SK-N-SH (cell line): ENCODE data around the gene CKB. TPM values are rescaled to one million over a fixed set of nuclear protein-coding genes. Genes with fewer than 3 reads are reported as not detected.
A peak's percentile ranks its signal among the peaks of the same experiment; 100 is the strongest.

Source experiments
- CTCF ChIA-PET: fragments of 300-600, 350-600 bp; formaldehyde crosslinking; extraction: SDS; loops from one replicate; lab custom pipeline; 2021; lab: Yijun Ruan, JAX
- POLR2A ChIA-PET: fragments of 350-600 bp; sonication (Branson Sonifier 250); formaldehyde crosslinking; extraction: SDS; loops from one replicate; lab custom pipeline; 2020; ENCODE audit warnings: antibody characterized with exemption, inconsistent platforms; lab: Yijun Ruan, JAX
- DNase-seq: peaks from one replicate; pipeline ENCODE4 v3.0.0; 2012
- H2AFZ ChIP-seq: fragments of 200-600 bp; sonication (generic); 2 replicates; pipeline ENCODE4 v1.8.1; 2016; ENCODE audit warnings: antibody characterized with exemption, mild to moderate bottlenecking, low read depth
- H3F3A ChIP-seq: fragments of 200-600 bp; sonication (generic); replicated peaks from 2 replicates; pipeline ENCODE3; 2016; ENCODE audit warnings: antibody characterized with exemption, mild to moderate bottlenecking; ENCODE audit not compliant: insufficient read depth
- H3K27ac ChIP-seq, 2 experiments: fragments of 200-500 bp in 1 of 2; fragments of 200-600 bp in 1 of 2; sonication (Bioruptor generic) in 1 of 2; sonication (generic), shearing (Covaris generic) in 1 of 2; 2 replicates each; pipeline versions ENCODE4 v1.5.1 to v1.6.1; 2014 to 2016; ENCODE audit warnings: low read depth in 2 of 2, inconsistent platforms in 1 of 2, low read length in 1 of 2, mild to moderate bottlenecking in 1 of 2, mixed read lengths in 1 of 2
- H3K27me3 ChIP-seq: fragments of 200-600 bp; sonication (generic), shearing (Covaris generic); 2 replicates; pipeline ENCODE4 v1.6.1; 2016; ENCODE audit warnings: mixed run types; ENCODE audit not compliant: insufficient read depth
- H3K36me3 ChIP-seq, 2 experiments: fragments of 200-500 bp in 1 of 2; fragments of 200-600 bp in 1 of 2; sonication (Bioruptor generic) in 1 of 2; sonication (generic) in 1 of 2; replicated peaks in 1 of 2; 2 replicates each; pipeline versions ENCODE3 to v1.5.1; 2014 to 2016; ENCODE audit warnings: low read length in 1 of 2, mild to moderate bottlenecking in 1 of 2; ENCODE audit not compliant: insufficient read depth in 2 of 2, control insufficient read depth in 1 of 2
- H3K4me1 ChIP-seq, 2 experiments: fragments of 200-500 bp in 1 of 2; fragments of 200-600 bp in 1 of 2; sonication (Bioruptor generic) in 1 of 2; sonication (generic), shearing (Covaris generic) in 1 of 2; 2 replicates each; pipeline versions ENCODE4 v1.5.1 to v1.6.1; 2014 to 2016; ENCODE audit warnings: low read depth in 1 of 2, low read length in 1 of 2, mixed run types in 1 of 2; ENCODE audit not compliant: insufficient read depth in 2 of 2, control insufficient read depth in 1 of 2
- H3K4me2 ChIP-seq: fragments of 200-600 bp; sonication (generic), shearing (Covaris generic); 2 replicates; pipeline ENCODE4 v1.6.1; 2017; ENCODE audit warnings: mixed run types
- H3K4me3 ChIP-seq, 2 experiments: fragments of 200-500 bp in 1 of 2; fragments of 200-600 bp in 1 of 2; sonication (Bioruptor generic) in 1 of 2; sonication (generic), shearing (Covaris generic) in 1 of 2; 2 replicates each; pipeline versions ENCODE4 v1.5.1 to v1.8.1; 2014 to 2016; ENCODE audit warnings: low read depth in 2 of 2, inconsistent platforms in 1 of 2, low read length in 1 of 2, mild to moderate bottlenecking in 1 of 2, mixed read lengths in 1 of 2, moderate library complexity in 1 of 2
- H3K79me2 ChIP-seq: fragments of 200-600 bp; sonication (generic); 2 replicates; pipeline ENCODE4 v1.8.1; 2017; ENCODE audit warnings: mild to moderate bottlenecking; ENCODE audit not compliant: insufficient read depth
- H3K9ac ChIP-seq: fragments of 200-600 bp; sonication (generic); 2 replicates; pipeline ENCODE4 v1.6.1; 2017; ENCODE audit warnings: mixed run types
- H3K9me2 ChIP-seq: fragments of 200-600 bp; sonication (generic); 2 replicates; pipeline ENCODE4 v1.6.1; 2017; ENCODE audit warnings: mixed run types
- H3K9me3 ChIP-seq: fragments of 200-600 bp; sonication (generic); 2 replicates; pipeline ENCODE4 v1.6.1; 2017; ENCODE audit warnings: mixed run types, mild to moderate bottlenecking, moderate library complexity
- H4K20me1 ChIP-seq: fragments of 200-600 bp; sonication (generic); 2 replicates; pipeline ENCODE4 v1.6.1; 2017; ENCODE audit warnings: mild to moderate bottlenecking, mixed run types; ENCODE audit not compliant: insufficient read depth
- CHD2 ChIP-seq: fragments of 150-350 bp; IDR thresholded peaks from 2 replicates; pipeline ENCODE4 v1.6.1; 2018; ENCODE audit warnings: low read length; ENCODE audit not compliant: partially characterized antibody
- EP300 ChIP-seq, 2 experiments: IDR thresholded peaks; 2 replicates each; pipeline versions ENCODE4 v1.4.0 to v1.6.1; 2012; ENCODE audit warnings: borderline replicate concordance in 1 of 2, low read depth in 1 of 2, low read length in 1 of 2
- EZH2phosphoT487 ChIP-seq: fragments of 200-600 bp; sonication (generic); IDR thresholded peaks from 2 replicates; pipeline ENCODE4 v1.6.1; 2017; ENCODE audit warnings: low read depth, mixed run types, mild to moderate bottlenecking, antibody characterized with exemption, moderate library complexity, borderline replicate concordance
- FOSL2 ChIP-seq: IDR thresholded peaks from 2 replicates; pipeline ENCODE4 v1.4.0; 2012; ENCODE audit warnings: low read depth, mild to moderate bottlenecking, moderate library complexity, borderline replicate concordance
- FOXM1 ChIP-seq: IDR thresholded peaks from 2 replicates; pipeline ENCODE4 v1.4.0; 2012; ENCODE audit warnings: low read depth, mild to moderate bottlenecking
- GABPA ChIP-seq: IDR thresholded peaks from 2 replicates; pipeline ENCODE4 v1.4.0; 2012; ENCODE audit warnings: low read depth, mild to moderate bottlenecking
- IRF3 ChIP-seq: fragments of 150-350 bp; IDR thresholded peaks from 2 replicates; pipeline ENCODE4 v1.6.1; 2016; ENCODE audit warnings: mild to moderate bottlenecking, low read depth, low read length
- JUND ChIP-seq: IDR thresholded peaks from 2 replicates; pipeline ENCODE4 v1.4.0; 2012
- MEF2A ChIP-seq: IDR thresholded peaks from 2 replicates; pipeline ENCODE4 v1.4.0; 2012; ENCODE audit warnings: low read depth, borderline replicate concordance
- NFIC ChIP-seq: IDR thresholded peaks from 2 replicates; pipeline ENCODE4 v1.4.0; 2012; ENCODE audit warnings: borderline replicate concordance
- NRF1 ChIP-seq: IDR thresholded peaks from 2 replicates; pipeline ENCODE4 v1.6.1; 2012; ENCODE audit warnings: low read depth, mild to moderate bottlenecking, low read length
- RAD21 ChIP-seq: IDR thresholded peaks from 2 replicates; pipeline ENCODE4 v1.6.1; 2012; ENCODE audit warnings: mild to moderate bottlenecking, low read length
- RFX5 ChIP-seq: IDR thresholded peaks from 2 replicates; pipeline ENCODE4 v1.6.1; 2012; ENCODE audit warnings: mild to moderate bottlenecking, improper control_type of control experiment, low read length
- SIN3A ChIP-seq: IDR thresholded peaks from 2 replicates; pipeline ENCODE4 v1.6.1; 2012; ENCODE audit warnings: low read depth, mild to moderate bottlenecking, low read length, moderate library complexity, borderline replicate concordance
- SMC3 ChIP-seq: IDR thresholded peaks from 2 replicates; pipeline ENCODE4 v1.6.1; 2012; ENCODE audit warnings: low read depth, low read length, improper control_type of control experiment
- TAF1 ChIP-seq: IDR thresholded peaks from 2 replicates; pipeline ENCODE4 v1.6.1; 2012; ENCODE audit warnings: low read depth, mild to moderate bottlenecking, low read length, moderate library complexity, borderline replicate concordance
- TCF12 ChIP-seq: IDR thresholded peaks from 2 replicates; pipeline ENCODE4 v1.4.0; 2012
- TEAD4 ChIP-seq: IDR thresholded peaks from 2 replicates; pipeline ENCODE4 v1.4.0; 2012; ENCODE audit warnings: mild to moderate bottlenecking, borderline replicate concordance; ENCODE audit not compliant: insufficient read depth
- YY1 ChIP-seq: IDR thresholded peaks from 2 replicates; pipeline ENCODE4 v1.4.0; 2012; ENCODE audit warnings: low read depth, mild to moderate bottlenecking
- ZBTB33 ChIP-seq: IDR thresholded peaks from 2 replicates; pipeline ENCODE4 v1.4.0; 2012; ENCODE audit warnings: low read depth, borderline replicate concordance
- WGBS: methylation state at CpG from one replicate; pipeline ENCODE4 v1.1.6; 2017; ENCODE audit warnings: low lambda C conversion rate; 5-methylcytosine and 5-hydroxymethylcytosine counted together
- polyA plus RNA-seq, 3 experiments: library from polyadenylated mRNA; depleted of rRNA; stranded (reverse); fragments of >200 nt; gene quantifications; 2 replicates each; pipeline ENCODE4 v1.2.3, GENCODE V29; 2012
- TF ChIP-seq, protein P1 (sequence below): fragments of 150-350 bp; IDR thresholded peaks from 2 replicates; pipeline ENCODE4 v1.6.1; 2017; ENCODE audit warnings: antibody characterized with exemption, low read length, low read depth, borderline replicate concordance
- TF ChIP-seq, protein P2 (sequence below): IDR thresholded peaks from 2 replicates; pipeline ENCODE4; 2012

CKB gene
- polyA plus RNA-seq, 1 of the 3 experiments (the other 2 are of a cell fraction): 53.0 TPM

DNA sequence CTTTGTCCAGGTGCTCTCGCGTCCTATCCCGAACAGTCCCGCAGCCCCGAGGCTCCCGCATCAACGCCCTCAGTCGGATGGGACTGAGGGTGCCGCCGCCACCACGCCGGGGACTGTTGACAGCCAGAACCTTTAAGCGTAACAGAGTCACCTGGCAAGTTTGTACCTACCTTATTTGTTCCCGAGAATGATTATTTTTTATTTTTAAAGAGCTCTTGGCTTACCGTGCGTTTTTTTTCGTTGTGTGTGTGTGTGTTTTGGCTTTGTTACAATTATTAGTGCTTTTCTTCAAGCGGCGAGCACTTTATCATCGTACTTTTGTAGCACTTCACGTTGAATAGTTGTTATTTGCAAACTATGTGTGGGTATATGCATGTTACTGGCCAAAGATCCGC lies 40.6 kb upstream of the CKB start:
- H3K79me2 ChIP-seq: peaks cover 97% of the 10 kb centered on the region
- DNase-seq: no peak
- no peaks in the 10 kb centered on the region for H3K27me3 ChIP-seq
- POLR2A ChIA-PET: interaction anchor here (0.6 kb wide), 1 partner anchor 948 kb away, joined by 3 read pairs; no protein-coding TSS in a partner anchor
- 1% methylated on average over 17 of the region's 22 CpGs for WGBS
- peaks cover 21 to 25% of the 10 kb centered on the region in 2 experiments for H3K36me3 ChIP-seq
- peak overlapping the region; percentile 70; the same call in 1 of the 2 replicates for H2AFZ ChIP-seq
- H3K4me1 ChIP-seq: peaks cover 15 to 16% of the 10 kb centered on the region in 2 experiments; a peak in 3 of 4 replicates
- CTCF ChIA-PET: interaction anchor here (0.9 kb wide), 1 partner anchor 10 kb away, joined by 3 read pairs; no protein-coding TSS in a partner anchor
- peak overlapping the region; percentile 94 for H3K9ac ChIP-seq
- peak overlapping the region; percentile 91 to 92 for H3K4me3 ChIP-seq
- TF ChIP-seq SIN3A: no peak
- TF ChIP-seq EP300 (IDR thresholded peaks at IDR 0.05; ENCODE audit: borderline replicate concordance in 1 of 2, low read depth in 1 of 2, low read length in 1 of 2): no peak
- TF ChIP-seq EZH2phosphoT487: no peak
- TF ChIP-seq MEF2A: no peak
- TF ChIP-seq NRF1: no peak
- TF ChIP-seq RAD21: no peak
- TF ChIP-seq, protein P1, sequence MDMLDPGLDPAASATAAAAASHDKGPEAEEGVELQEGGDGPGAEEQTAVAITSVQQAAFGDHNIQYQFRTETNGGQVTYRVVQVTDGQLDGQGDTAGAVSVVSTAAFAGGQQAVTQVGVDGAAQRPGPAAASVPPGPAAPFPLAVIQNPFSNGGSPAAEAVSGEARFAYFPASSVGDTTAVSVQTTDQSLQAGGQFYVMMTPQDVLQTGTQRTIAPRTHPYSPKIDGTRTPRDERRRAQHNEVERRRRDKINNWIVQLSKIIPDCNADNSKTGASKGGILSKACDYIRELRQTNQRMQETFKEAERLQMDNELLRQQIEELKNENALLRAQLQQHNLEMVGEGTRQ: no peak
- no peak for TF ChIP-seq FOXM1
- TF ChIP-seq FOSL2: no peak
- TF ChIP-seq RFX5: no peak
- TF ChIP-seq SMC3: no peak
- TF ChIP-seq YY1: no peak
- no peak for TF ChIP-seq TEAD4
- TF ChIP-seq TCF12: no peak
- TF ChIP-seq GABPA: no peak
- no peak for TF ChIP-seq JUND
- no peak for TF ChIP-seq NFIC
- TF ChIP-seq, all 33 proteins: peak for 0
- H4K20me1 ChIP-seq: peaks cover 65% of the 10 kb centered on the region
- H3K4me2 ChIP-seq: peak overlapping the region; percentile 72
- peak overlapping the region; percentile 92; a peak in 3 of 4 replicates for H3K27ac ChIP-seq
- H3K9me3 ChIP-seq: no peaks in the 10 kb centered on the region
- peaks cover 3% of the 10 kb centered on the region for H3F3A ChIP-seq
- H3K9me2 ChIP-seq: no peaks in the 10 kb centered on the region

- Histone ChIP-seq H3K9ac (peak within 1 kb of the TSS; percentile 94), H2AFZ (peak within 1 kb of the TSS; percentile 70; the same call in 1 of the 2 replicates), H3K27ac (peak within 1 kb of the TSS; percentile 92), H4K20me1 (peaks cover 65% of the 10 kb centered on the region), H3K4me3 (peak within 1 kb of the TSS; percentile 91 to 92), H3K4me1 (peaks cover 16 to 19% of the 10 kb centered on the region in 2 experiments; a peak in 3 of 4 replicates), H3F3A (peaks cover 3% of the 10 kb centered on the region), H3K9me2 (no peaks in the 10 kb centered on the region), H3K4me2 (peak within 1 kb of the TSS; percentile 98), H3K27me3 (no peaks in the 10 kb centered on the region), H3K36me3 (peaks cover 21 to 28% of the 10 kb centered on the region in 2 experiments), H3K79me2 (peaks cover 97% of the 10 kb centered on the region), H3K9me3 (no peaks in the 10 kb centered on the region)
- POLR2A ChIA-PET: interaction anchor here (0.6 to 1.5 kb wide), 5 partner anchors 10 to 948 kb away, joined by 3 to 4 read pairs (median 3); no protein-coding TSS in a partner anchor
- peak; percentile 96 for DNase-seq
- CTCF ChIA-PET: interaction anchor here (0.9 to 2.2 kb wide), 4 partner anchors 10 to 169 kb away, joined by 3 to 11 read pairs (median 7); no protein-coding TSS in a partner anchor
- WGBS: no CpG with 5 or more reads among the region's 109 CpGs
- TF ChIP-seq ZBTB33 (peak; percentile 69; the same call in 1 of the 2 replicates), TAF1 (peak; percentile 47; the same call in 1 of the 2 replicates), IRF3 (no peak), EZH2phosphoT487 (no peak), GABPA (peak; percentile 60), CHD2 (peak; percentile 37), NFIC (peak; percentile 13; the same call in 1 of the 2 replicates), YY1 (peak; percentile 44; the same call in 1 of the 2 replicates)
- TF ChIP-seq, protein P2, sequence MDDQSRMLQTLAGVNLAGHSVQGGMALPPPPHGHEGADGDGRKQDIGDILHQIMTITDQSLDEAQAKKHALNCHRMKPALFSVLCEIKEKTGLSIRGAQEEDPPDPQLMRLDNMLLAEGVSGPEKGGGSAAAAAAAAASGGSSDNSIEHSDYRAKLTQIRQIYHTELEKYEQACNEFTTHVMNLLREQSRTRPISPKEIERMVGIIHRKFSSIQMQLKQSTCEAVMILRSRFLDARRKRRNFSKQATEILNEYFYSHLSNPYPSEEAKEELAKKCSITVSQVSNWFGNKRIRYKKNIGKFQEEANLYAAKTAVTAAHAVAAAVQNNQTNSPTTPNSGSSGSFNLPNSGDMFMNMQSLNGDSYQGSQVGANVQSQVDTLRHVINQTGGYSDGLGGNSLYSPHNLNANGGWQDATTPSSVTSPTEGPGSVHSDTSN: no peak
Measured at GRCh38 chr14:103562429-103563225, 40.0 kb upstream of the CKB start, which contains the start of the genes BAG5 and COA8. Gene BAG5 (minus strand): TSS chr14:103562657. CDS start chr14:103561164, 1,493 bp downstream. Gene COA8 (plus strand): TSS chr14:103562960. CDS start chr14:103563002, 42 bp downstream.
